Astrocyte of the cerebellum (primary cell): ENCODE measurements around the gene STIMATE.
A peak's percentile ranks its signal among the peaks of the same experiment; 100 is the strongest.

Source experiments
- DNase-seq: peaks from one replicate; pipeline ENCODE4 v3.0.0-alpha.2; 2011; ENCODE audit warnings: low read depth
- H3K4me3 ChIP-seq: 2 replicates; pipeline ENCODE4 v1.5.1; 2011; ENCODE audit warnings: mild to moderate bottlenecking, low read depth, low read length, moderate library complexity
- in situ Hi-C: cut with HindIII; loops from 2 replicates; pipeline ENCODE4 v1.10.0; 2017; ENCODE audit warnings: low sequenced_read_pairs
- TF ChIP-seq, protein P1 (sequence below): IDR thresholded peaks from 2 replicates; pipeline ENCODE4 v1.5.1; 2012; ENCODE audit warnings: low read length, low read depth, moderate library complexity, mild to moderate bottlenecking; ENCODE audit errors: missing control alignments

The STIMATE gene

DNA sequence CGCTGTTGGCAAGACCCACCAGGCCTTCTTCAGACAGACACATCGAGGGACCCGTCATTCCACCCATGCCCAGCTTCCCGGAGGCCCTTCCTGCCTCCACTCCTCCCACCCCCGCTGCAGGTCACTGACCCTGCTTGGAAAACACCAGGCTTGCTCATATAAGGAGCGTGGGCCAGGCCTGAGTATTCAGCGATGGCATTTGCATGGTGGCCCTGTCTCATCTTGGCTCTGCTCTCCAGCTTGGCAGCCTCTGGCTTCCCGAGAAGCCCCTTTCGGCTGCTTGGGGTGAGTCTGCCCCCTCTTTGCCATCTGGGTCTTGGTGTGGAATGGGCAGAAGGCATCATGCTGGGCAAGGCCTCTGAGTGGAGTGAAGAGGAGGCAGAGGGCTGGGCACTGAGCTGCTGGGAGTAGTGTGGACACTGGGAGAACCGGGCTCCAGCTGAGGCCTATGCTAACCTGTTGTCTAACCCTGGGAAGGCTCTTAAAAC is 102.7 kb downstream of the STIMATE start, which contains the start of gene ITIH3:
Gene ITIH3 (plus strand): TSS at position 185 of the 488 bp plus-strand sequence. CDS start 8 bp downstream, at position 193.
- TF ChIP-seq, protein P1, sequence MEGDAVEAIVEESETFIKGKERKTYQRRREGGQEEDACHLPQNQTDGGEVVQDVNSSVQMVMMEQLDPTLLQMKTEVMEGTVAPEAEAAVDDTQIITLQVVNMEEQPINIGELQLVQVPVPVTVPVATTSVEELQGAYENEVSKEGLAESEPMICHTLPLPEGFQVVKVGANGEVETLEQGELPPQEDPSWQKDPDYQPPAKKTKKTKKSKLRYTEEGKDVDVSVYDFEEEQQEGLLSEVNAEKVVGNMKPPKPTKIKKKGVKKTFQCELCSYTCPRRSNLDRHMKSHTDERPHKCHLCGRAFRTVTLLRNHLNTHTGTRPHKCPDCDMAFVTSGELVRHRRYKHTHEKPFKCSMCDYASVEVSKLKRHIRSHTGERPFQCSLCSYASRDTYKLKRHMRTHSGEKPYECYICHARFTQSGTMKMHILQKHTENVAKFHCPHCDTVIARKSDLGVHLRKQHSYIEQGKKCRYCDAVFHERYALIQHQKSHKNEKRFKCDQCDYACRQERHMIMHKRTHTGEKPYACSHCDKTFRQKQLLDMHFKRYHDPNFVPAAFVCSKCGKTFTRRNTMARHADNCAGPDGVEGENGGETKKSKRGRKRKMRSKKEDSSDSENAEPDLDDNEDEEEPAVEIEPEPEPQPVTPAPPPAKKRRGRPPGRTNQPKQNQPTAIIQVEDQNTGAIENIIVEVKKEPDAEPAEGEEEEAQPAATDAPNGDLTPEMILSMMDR = no peak
- in situ Hi-C loops = no loop called here
- no peak within 1 kb of the TSS for H3K4me3 ChIP-seq
- DNase-seq = no peak

DNA sequence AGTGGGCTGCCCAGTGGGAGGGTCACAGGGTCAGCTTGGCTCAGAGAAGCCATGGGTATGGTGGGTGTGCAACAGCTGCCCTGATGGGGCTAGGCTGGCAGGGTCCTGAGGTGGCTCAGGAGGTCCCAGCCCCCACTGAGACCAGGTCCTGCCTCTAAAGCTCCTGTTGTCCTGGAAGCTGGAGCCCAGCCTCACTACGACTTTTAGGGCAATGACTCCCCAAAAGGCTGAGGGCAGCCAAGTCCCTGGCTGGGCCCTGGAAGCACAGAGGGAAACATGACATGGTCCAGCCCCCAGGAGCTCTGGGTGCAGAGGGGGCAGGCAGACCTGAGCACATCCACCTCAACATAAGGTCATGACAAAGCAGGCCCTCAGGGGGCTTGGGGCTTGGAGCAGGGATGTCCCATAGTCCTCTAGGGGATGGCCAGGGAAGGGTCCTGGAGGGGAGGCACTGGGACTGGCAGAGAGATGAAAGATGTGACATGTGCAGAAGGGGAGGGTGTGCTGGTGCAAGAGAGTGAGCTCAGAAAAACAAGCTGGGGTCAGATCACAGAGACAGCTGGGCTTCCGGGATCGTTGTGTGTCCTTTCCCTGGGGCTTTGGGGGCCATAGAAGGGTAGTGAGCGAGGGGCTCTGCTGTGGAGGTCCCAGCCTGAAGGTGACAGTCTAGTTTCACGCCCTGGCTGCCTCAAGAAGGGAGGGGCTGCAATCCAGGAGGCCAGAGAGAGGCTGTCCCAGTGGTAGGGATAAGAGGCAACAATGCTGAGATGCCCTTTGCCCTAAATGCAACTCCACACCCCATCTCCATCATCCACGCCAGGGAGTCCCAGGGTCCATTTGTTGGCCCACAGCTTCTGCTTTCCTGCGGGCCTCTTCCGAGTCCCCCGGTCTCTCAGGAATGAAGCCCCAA is 103.4 kb downstream of the STIMATE start:
- TF ChIP-seq, protein P1 = no peak
- in situ Hi-C loops = no loop called here
- no peak for DNase-seq
- no peak overlapping the region for H3K4me3 ChIP-seq

DNA sequence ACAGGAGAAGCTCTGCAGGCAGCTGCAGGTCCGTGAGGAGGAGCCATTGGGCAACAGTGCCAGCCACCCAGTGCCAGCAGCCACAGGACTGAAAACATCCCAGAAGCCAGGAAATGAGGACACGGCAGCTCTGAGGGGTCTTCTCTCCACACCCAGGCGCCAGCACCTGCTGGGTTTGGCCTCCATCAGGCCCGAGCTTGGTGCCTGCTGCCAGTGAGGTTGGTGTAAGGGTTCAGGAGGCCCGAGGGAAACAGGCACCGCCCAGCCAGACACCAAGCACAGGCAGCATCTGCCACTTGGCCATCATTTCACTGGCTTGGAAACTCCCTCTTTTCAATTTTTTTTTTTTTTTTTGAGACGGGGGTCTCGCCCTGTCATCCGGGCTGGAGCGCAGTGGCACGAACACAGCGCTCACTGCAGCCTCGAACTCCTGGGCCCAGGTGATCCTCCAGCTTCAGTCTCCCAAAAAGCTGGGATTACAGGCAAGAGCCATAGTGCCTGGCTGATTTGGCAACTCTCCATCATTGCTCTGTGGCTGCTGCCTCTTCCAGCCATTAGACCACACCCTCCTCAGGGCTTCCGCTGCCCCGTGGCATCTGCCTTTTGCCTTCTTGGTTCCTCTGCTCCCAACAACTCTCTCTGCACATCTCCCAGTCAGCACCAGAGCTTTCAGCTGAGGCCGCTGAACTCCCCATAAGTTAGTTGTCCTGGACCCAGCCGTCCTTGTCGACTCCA is 104.2 kb downstream of the STIMATE start:
- in situ Hi-C loops = no loop called here
- DNase-seq = no peak
- TF ChIP-seq, protein P1 = no peak
- no peak overlapping the region for H3K4me3 ChIP-seq

DNA sequence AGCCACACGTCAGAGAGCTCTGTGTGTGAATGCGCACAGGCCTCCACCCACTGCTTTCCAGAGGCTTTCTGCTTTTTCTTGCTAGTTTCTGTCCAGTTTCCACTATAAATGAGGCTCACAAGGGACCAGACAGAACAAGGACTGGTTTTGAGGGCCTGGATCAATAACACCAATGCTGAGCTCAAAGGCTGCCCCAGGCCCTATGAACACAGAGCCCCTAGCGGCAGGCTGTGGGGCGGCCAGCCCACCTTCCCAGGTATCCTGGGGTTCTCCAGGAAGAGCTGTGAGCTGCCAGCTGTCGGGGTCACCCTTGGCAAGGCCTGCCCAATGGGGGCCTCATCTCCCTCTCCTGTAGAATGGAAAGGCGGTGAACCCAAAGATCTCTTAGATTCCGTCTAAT is 104.9 kb downstream of the STIMATE start:
- no peak overlapping the region for H3K4me3 ChIP-seq
- in situ Hi-C loops = no loop called here
- DNase-seq = no peak
- TF ChIP-seq, protein P1 = peak; percentile 46

DNA sequence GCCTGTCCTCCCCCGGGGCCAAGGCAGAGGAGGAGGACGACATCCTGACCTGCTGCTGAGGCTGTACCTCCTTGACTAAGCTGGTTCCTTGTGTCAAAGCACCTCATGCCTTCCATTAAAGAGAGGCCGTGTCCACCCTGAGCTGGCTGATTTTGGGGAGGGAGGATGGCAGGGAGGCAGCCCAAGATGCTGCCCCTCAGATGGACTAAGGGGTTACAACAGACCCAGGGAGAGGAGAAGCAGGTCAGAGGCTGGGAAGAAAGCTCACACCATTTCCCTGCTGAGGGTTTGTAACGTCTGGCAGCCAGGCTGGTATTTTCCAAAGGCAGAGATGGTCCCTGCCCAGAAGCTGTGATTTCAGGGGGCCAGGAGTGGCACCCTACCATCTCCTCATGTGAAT is 105.4 kb downstream of the STIMATE start:
- DNase-seq = no peak
- H3K4me3 ChIP-seq = no peak overlapping the region
- in situ Hi-C loops = no loop called here
- TF ChIP-seq, protein P1 = no peak

DNA sequence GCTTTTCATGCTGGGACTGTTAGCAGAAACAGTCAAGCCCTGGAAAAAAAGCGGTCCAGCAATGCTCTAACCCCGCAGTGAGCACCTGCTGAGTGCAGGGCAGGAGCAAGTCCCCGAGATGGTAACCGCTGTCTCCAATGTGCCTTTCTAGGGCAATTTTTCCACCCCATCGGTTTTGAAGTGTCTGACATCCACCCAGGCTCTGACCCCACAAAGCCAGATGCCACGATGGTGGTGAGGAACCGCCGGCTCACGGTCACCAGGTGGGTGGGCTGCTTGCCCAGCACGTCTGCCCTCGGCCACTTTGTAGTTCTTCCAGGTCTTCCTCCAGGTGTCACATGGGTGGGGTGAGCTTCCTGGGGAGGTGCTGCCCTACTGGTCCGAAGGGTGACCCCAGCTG is 106.0 kb downstream of the STIMATE start:
- H3K4me3 ChIP-seq = no peak overlapping the region
- in situ Hi-C loops = no loop called here
- DNase-seq = no peak
- TF ChIP-seq, protein P1 = no peak
